ENCODE results near the gene GPR137. TPM values are rescaled to one million over a fixed set of nuclear protein-coding genes. Genes with fewer than 3 reads are reported as not detected.

GPR137 gene, protein sequence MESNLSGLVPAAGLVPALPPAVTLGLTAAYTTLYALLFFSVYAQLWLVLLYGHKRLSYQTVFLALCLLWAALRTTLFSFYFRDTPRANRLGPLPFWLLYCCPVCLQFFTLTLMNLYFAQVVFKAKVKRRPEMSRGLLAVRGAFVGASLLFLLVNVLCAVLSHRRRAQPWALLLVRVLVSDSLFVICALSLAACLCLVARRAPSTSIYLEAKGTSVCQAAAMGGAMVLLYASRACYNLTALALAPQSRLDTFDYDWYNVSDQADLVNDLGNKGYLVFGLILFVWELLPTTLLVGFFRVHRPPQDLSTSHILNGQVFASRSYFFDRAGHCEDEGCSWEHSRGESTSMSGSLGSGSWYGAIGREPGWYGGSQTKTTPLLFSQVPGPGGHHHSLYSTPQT
- total RNA-seq (17.0 and 25.2 TPM in 2 replicates), polyA plus RNA-seq (62.4 and 63.9 TPM in 2 replicates)

DNA sequence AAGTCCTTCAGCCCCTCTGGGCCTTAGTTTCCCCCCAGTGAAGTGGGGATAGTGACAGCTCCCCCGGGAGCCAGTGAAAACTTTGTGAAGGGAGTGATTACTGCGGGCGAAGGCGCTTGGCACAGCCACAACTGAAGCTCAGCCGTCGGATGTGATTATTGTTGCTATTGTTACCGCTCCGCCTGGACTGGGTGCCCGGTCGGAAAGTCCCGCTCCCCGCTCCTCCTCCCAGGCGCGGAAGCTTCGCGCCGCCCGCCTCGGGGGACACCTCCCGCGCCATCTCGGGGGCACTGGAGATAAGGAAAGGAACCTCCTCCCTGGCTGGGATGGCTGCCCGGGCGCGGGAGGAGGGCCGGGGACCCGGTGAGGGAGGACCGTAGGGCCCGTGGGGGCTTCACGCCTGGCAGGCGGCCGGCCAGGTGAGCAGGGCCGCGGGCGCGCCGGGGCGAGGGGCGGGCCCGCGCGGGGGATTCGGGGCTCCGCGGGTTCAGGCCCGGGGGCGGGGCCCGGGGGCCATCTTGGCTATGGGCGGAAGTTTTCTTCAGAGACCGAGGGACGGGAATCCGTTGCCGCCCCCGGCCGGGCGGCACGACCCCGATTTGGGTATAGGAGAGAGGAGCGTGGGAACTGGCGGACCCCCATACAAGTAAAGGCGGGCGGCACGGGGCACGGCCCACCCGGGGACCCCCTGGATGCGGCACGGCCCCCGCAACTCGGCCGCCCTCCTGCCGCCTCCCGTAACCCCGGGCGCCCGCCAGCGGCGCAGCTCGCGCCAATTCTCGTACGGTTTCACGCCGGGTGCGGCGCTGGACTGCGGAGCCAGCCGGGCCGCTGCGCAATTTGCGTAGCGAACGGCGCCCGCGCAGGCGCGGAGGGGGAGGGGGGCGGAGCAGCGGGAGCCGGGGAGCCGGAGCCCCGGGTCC is at the start of gene GPR137:
Gene GPR137, plus strand, starts transcription at position 887 of the 923 bp plus-strand sequence. CDS start 677 bp downstream, outside the sequence.
- Histone ChIP-seq H3K79me2 (peaks cover 16% of the 10 kb centered on the region), H3K27me3 (peaks cover 7% of the 10 kb centered on the region), H3K9me3 (ENCODE audit: low read depth) (no peaks in the 10 kb centered on the region), H3K9me2 (replicated peaks; ENCODE audit: insufficient read depth) (no peaks in the 10 kb centered on the region), H3K27ac (peak within 1 kb of the TSS; percentile 97), H3K36me3 (replicated peaks; ENCODE audit: insufficient read depth, low read depth) (no peaks in the 10 kb centered on the region), H3K4me1 (ENCODE audit: insufficient read depth) (peaks cover 12% of the 10 kb centered on the region), H3K4me2 (peak within 1 kb of the TSS; percentile 94), H4K20me1 (ENCODE audit: insufficient read depth, poor library complexity, severe bottlenecking) (no peaks in the 10 kb centered on the region), H2AFZ (peak within 1 kb of the TSS; percentile 87), H3K4me3 (peak within 1 kb of the TSS; percentile 84)
- WGBS (ENCODE audit: low lambda C conversion rate, missing lambda C conversion rate), result 2% methylated on average over 49 of the region's 102 CpGs
- TF ChIP-seq EZH2phosphoT487 (IDR thresholded peaks at IDR 0.05; ENCODE audit: low read depth, severe bottlenecking, unreplicated experiment) (no peak), EZH2 (IDR thresholded peaks at IDR 0.05; ENCODE audit: borderline replicate concordance) (no peak)
- TF ChIP-seq, protein P1, sequence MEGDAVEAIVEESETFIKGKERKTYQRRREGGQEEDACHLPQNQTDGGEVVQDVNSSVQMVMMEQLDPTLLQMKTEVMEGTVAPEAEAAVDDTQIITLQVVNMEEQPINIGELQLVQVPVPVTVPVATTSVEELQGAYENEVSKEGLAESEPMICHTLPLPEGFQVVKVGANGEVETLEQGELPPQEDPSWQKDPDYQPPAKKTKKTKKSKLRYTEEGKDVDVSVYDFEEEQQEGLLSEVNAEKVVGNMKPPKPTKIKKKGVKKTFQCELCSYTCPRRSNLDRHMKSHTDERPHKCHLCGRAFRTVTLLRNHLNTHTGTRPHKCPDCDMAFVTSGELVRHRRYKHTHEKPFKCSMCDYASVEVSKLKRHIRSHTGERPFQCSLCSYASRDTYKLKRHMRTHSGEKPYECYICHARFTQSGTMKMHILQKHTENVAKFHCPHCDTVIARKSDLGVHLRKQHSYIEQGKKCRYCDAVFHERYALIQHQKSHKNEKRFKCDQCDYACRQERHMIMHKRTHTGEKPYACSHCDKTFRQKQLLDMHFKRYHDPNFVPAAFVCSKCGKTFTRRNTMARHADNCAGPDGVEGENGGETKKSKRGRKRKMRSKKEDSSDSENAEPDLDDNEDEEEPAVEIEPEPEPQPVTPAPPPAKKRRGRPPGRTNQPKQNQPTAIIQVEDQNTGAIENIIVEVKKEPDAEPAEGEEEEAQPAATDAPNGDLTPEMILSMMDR (IDR thresholded peaks at IDR 0.05; ENCODE audit: poor library complexity), result no peak
- peak; percentile 93 for DNase-seq (ENCODE audit: low spot score)

DNA sequence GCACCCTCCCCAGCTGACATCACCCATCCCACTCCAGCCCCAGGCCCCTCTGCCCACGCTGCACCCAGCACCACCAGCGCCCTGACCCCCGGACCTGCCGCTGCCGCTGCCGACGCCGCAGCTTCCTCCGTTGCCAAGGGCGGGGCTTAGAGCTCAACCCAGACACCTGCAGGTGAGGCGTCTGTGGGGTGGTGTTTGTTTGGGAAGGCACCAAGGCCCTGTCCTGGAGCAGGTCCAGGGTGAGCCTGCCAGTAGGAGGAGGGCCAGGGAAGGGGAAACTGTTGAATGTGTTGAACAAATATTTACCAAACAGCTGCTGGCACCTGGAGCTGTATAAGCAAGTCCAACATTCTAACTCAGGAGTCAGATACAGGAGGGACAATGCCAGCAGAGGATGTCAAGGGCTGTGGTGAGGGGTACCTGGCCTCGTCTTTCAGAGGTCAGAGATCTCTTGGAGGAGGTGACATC is 48.1 kb upstream of the GPR137 start:
- Histone ChIP-seq H3K4me2 (peak overlapping the region; percentile 35), H3K9me2 (replicated peaks; ENCODE audit: insufficient read depth) (no peaks in the 10 kb centered on the region), H3K27ac (peak overlapping the region; percentile 52), H3K79me2 (peaks cover 21% of the 10 kb centered on the region), H4K20me1 (ENCODE audit: insufficient read depth, poor library complexity, severe bottlenecking) (peaks cover 10% of the 10 kb centered on the region), H3K4me1 (ENCODE audit: insufficient read depth) (peaks cover 18% of the 10 kb centered on the region), H3K9me3 (ENCODE audit: low read depth) (no peaks in the 10 kb centered on the region), H2AFZ (no peak overlapping the region), H3K27me3 (no peaks in the 10 kb centered on the region), H3K4me3 (no peak overlapping the region), H3K36me3 (replicated peaks; ENCODE audit: insufficient read depth, low read depth) (no peaks in the 10 kb centered on the region)
- 66% methylated on average over 12 of the region's 12 CpGs for WGBS (ENCODE audit: low lambda C conversion rate, missing lambda C conversion rate)
- no peak for TF ChIP-seq EZH2phosphoT487 (IDR thresholded peaks at IDR 0.05; ENCODE audit: low read depth, severe bottlenecking, unreplicated experiment)
- TF ChIP-seq EZH2 (IDR thresholded peaks at IDR 0.05; ENCODE audit: borderline replicate concordance), result no peak
- TF ChIP-seq, protein P1 (IDR thresholded peaks at IDR 0.05; ENCODE audit: poor library complexity), result no peak
- peak; percentile 74 for DNase-seq (ENCODE audit: low spot score)

DNA sequence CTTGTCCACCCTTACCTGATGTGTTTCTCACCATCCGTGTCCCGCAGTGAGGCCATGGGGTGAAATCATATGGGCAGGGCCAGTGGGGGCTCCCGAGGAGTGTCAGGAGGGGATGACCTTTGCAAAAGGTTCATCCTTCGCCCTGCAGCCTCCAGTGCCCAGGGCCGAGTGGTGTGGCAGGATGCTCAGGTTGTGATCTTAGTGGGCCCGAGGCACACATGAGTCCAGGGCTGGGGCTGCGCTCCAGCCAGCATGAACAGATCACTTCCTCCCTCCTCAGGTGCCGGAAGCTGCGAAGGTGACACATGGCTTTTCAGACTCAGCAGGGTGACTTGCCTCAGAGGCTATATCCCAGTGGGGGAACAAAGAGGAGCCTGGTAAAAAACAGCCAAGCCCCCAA is 47.6 kb upstream of the GPR137 start:
- Histone ChIP-seq H3K79me2 (peaks cover 26% of the 10 kb centered on the region), H3K27ac (peak overlapping the region; percentile 31), H2AFZ (no peak overlapping the region), H3K9me3 (ENCODE audit: low read depth) (no peaks in the 10 kb centered on the region), H3K27me3 (no peaks in the 10 kb centered on the region), H3K4me1 (ENCODE audit: insufficient read depth) (peaks cover 20% of the 10 kb centered on the region), H3K9me2 (replicated peaks; ENCODE audit: insufficient read depth) (no peaks in the 10 kb centered on the region), H3K36me3 (replicated peaks; ENCODE audit: insufficient read depth, low read depth) (no peaks in the 10 kb centered on the region), H3K4me3 (no peak overlapping the region), H4K20me1 (ENCODE audit: insufficient read depth, poor library complexity, severe bottlenecking) (peaks cover 10% of the 10 kb centered on the region), H3K4me2 (no peak overlapping the region)
- 97% methylated on average over 9 of the region's 9 CpGs for WGBS (ENCODE audit: low lambda C conversion rate, missing lambda C conversion rate)
- no peak for TF ChIP-seq EZH2phosphoT487 (IDR thresholded peaks at IDR 0.05; ENCODE audit: low read depth, severe bottlenecking, unreplicated experiment)
- TF ChIP-seq, protein P1 (IDR thresholded peaks at IDR 0.05; ENCODE audit: poor library complexity), result no peak
- no peak for TF ChIP-seq EZH2 (IDR thresholded peaks at IDR 0.05; ENCODE audit: borderline replicate concordance)
- no peak for DNase-seq (ENCODE audit: low spot score)

All from hepatocyte (in vitro differentiated cells).